T47D (cell line): ENCODE measurements around the gene ZBTB7C.

ENCODE experiments used
- DNase-seq, 2 experiments: peaks; one replicate each; pipeline versions ENCODE4 v3.0.0 to v3.0.0-alpha.2; 2011 to 2012; ENCODE audit warnings: low read depth in 1 of 2, low spot score in 1 of 2
- JUND ChIP-seq: IDR thresholded peaks from 2 replicates; pipeline ENCODE4 v1.6.1; 2012; ENCODE audit warnings: low read depth
- in situ Hi-C: cut with HindIII; loops from 2 replicates; pipeline ENCODE4 v1.10.0; 2016; ENCODE audit warnings: low sequenced_read_pairs, low pct_unique_long_range_greater_than_20kb

Gene ZBTB7C

GRCh38 chr18:48226401-48226800 lies 182.8 kb downstream of the ZBTB7C start:
- in situ Hi-C loops, result no loop called here
- no peak for TF ChIP-seq JUND
- no peak for DNase-seq

GRCh38 chr18:48222118-48222517 lies 187.1 kb downstream of the ZBTB7C start:
- DNase-seq, result peak in 1 of 2 experiments; percentile 85
- in situ Hi-C loops, result no loop called here
- no peak for TF ChIP-seq JUND

- TF ChIP-seq JUND, result no peak
- in situ Hi-C loops, result no loop called here
- DNase-seq, result no peak
Observed at GRCh38 chr18:48219810-48220499, 189.2 kb downstream of the ZBTB7C start.

- no peak for TF ChIP-seq JUND
- DNase-seq, result peak in 1 of 2 experiments; percentile 11
- in situ Hi-C loops, result no loop called here
Observed at GRCh38 chr18:48219037-48219809, 190.0 kb downstream of the ZBTB7C start.

GRCh38 chr18:48218285-48219022 lies 190.7 kb downstream of the ZBTB7C start:
- in situ Hi-C loops, result no loop called here

GRCh38 chr18:48217258-48218250 lies 191.6 kb downstream of the ZBTB7C start:
- DNase-seq, result no peak
- no peak for TF ChIP-seq JUND
- in situ Hi-C loops, result no loop called here

More at GRCh38 chr18:48218285-48219022, 190.7 kb downstream of the ZBTB7C start:
- TF ChIP-seq JUND, result no peak
- no peak for DNase-seq

- TF ChIP-seq JUND, result no peak
- in situ Hi-C loops, result no loop called here
- no peak for DNase-seq
Observed at GRCh38 chr18:48216639-48217257, 192.4 kb downstream of the ZBTB7C start.

- in situ Hi-C loops, result no loop called here
- no peak for TF ChIP-seq JUND
- peak in 1 of 2 experiments; percentile 66 for DNase-seq
Observed at GRCh38 chr18:48215876-48216638, 193.1 kb downstream of the ZBTB7C start.

GRCh38 chr18:48213791-48214190 lies 195.4 kb downstream of the ZBTB7C start:
- no peak for TF ChIP-seq JUND
- in situ Hi-C loops, result no loop called here
- DNase-seq, result no peak

GRCh38 chr18:48208432-48209140 lies 200.6 kb downstream of the ZBTB7C start:
- in situ Hi-C loops, result no loop called here
- no peak for DNase-seq

More at GRCh38 chr18:48208432-48209140, 200.6 kb downstream of the ZBTB7C start:
- no peak for TF ChIP-seq JUND
